Skeletal muscle satellite cell (primary cell): ENCODE results near the gene KIF26B.
"Not testable (repeated sequence)": the region's sequence is repeated elsewhere in the genome, so short reads cannot be mapped to it uniquely, and the experiment has no call there.

ENCODE experiments used
- H3K27me3 ChIP-seq: 2 replicates; pipeline ENCODE4 v1.7.0; 2013; ENCODE audit warnings: low read length; ENCODE audit not compliant: control insufficient read depth, insufficient read depth
- H3K36me3 ChIP-seq: 2 replicates; pipeline ENCODE4 v1.7.0; 2013; ENCODE audit warnings: mild to moderate bottlenecking, control low read depth, low read length; ENCODE audit not compliant: insufficient read depth
- H3K4me1 ChIP-seq: 2 replicates; pipeline ENCODE4 v1.7.0; 2013; ENCODE audit warnings: low read length; ENCODE audit not compliant: control insufficient read depth, insufficient read depth
- H3K4me2 ChIP-seq: 2 replicates; pipeline ENCODE4 v1.7.0; 2013; ENCODE audit warnings: mild to moderate bottlenecking, low read length
- H3K4me3 ChIP-seq: 2 replicates; pipeline ENCODE4 v1.7.0; 2013; ENCODE audit warnings: low read length
- H3K9ac ChIP-seq: 2 replicates; pipeline ENCODE4 v1.7.0; 2013; ENCODE audit warnings: mild to moderate bottlenecking, low read depth, low read length, moderate library complexity
- H3K9me3 ChIP-seq: replicated peaks from 2 replicates; pipeline ENCODE4 v1.7.0; 2013; ENCODE audit warnings: mild to moderate bottlenecking, control low read depth, low read length

The KIF26B gene

DNA sequence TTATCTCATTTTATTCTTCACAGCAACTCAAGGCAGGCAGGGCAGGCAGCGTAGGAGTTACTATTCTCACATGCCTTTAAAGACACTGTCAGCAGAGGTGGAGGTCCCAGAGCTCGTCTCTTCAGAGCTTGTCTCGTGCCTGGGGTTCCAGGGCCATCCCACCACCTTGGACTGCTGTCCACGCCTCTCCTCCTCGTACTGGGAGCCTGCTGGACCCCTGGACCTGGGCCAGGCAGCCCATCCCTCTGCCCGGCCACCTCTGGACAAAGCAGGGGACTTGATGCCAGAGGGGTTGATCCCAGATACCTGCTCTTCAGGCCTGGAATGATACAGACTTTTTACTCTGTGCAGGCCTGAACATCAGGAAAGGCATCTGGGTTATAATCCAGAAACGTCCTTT lies 546.8 kb downstream of the KIF26B start:
- peaks cover 4% of the 10 kb centered on the region for H3K4me1 ChIP-seq
- no peak overlapping the region for H3K9ac ChIP-seq
- no peak overlapping the region for H3K4me2 ChIP-seq
- no peaks in the 10 kb centered on the region for H3K9me3 ChIP-seq
- no peaks in the 10 kb centered on the region for H3K36me3 ChIP-seq
- H3K4me3 ChIP-seq, result no peak overlapping the region
- no peaks in the 10 kb centered on the region for H3K27me3 ChIP-seq

DNA sequence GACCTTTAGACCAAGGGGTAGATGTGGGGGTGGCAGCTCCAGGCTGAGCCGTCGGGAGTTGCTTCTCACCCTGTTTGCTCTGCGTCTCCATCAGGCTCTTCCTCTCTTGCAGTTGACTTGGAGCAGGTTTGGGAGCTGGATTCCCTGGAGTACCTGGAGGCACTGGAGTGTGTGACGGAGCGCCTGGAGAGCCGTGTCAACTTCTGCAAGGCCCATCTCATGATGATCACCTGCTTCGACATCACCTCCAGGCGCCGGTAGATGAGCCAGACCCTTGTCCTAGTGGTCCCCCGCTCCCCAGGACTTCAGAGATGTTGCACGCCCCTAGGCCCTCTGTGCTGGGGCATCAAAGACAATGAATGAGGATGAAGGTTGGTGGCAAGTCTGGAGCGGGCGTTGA lies 547.6 kb downstream of the KIF26B start:
- H3K9ac ChIP-seq, result no peak overlapping the region
- no peaks in the 10 kb centered on the region for H3K9me3 ChIP-seq
- peaks cover 4% of the 10 kb centered on the region for H3K4me1 ChIP-seq
- H3K4me2 ChIP-seq, result no peak overlapping the region
- no peaks in the 10 kb centered on the region for H3K36me3 ChIP-seq
- H3K4me3 ChIP-seq, result no peak overlapping the region
- H3K27me3 ChIP-seq, result no peaks in the 10 kb centered on the region

DNA sequence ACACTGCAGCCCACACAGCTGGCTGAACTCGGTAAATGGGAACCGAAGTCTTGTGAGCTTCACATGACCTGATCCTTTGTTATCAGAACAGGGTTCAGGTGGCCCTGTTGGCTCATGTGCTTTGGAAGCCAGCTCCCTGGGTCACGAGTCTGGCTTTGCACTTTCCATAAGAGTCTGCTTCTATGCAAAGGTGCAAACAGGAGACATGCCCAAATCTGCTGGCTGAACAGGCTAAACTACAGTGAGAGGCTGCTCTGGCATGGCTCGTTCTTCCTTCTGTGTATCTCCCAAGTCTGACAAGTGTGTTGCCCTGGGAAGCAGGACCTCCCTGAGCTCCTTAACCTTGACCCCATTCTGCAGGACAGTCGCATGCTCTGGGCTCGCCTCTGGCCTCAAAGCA lies 549.6 kb downstream of the KIF26B start:
- Histone ChIP-seq H3K36me3 (no peaks in the 10 kb centered on the region), H3K9ac (no peak overlapping the region), H3K4me2 (no peak overlapping the region), H3K27me3 (no peaks in the 10 kb centered on the region), H3K4me3 (no peak overlapping the region), H3K9me3 (no peaks in the 10 kb centered on the region), H3K4me1 (peaks cover 4% of the 10 kb centered on the region)

DNA sequence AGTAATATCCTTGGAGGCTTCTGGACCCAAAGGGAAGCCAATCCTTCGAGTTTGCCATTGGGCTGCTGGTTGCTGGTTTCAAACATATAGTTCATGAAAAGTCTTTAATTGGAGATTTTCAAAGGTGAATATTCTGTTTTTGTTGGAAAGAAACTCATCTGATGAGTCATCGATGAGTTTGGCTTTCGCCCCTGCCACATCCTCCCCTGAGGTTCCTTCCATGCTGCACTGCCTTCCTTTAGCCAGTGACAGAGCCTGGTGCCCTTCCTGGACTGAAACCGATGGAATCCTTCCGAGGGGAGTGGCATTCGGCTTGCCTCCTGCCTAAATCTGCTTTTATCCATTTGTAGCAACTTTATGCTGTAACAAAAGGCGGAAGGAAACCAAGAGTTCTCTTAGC lies 550.0 kb downstream of the KIF26B start:
- no peak overlapping the region for H3K4me3 ChIP-seq
- no peaks in the 10 kb centered on the region for H3K9me3 ChIP-seq
- H3K27me3 ChIP-seq, result no peaks in the 10 kb centered on the region
- H3K4me2 ChIP-seq, result no peak overlapping the region
- H3K36me3 ChIP-seq, result no peaks in the 10 kb centered on the region
- no peak overlapping the region for H3K9ac ChIP-seq
- peaks cover 4% of the 10 kb centered on the region for H3K4me1 ChIP-seq

DNA sequence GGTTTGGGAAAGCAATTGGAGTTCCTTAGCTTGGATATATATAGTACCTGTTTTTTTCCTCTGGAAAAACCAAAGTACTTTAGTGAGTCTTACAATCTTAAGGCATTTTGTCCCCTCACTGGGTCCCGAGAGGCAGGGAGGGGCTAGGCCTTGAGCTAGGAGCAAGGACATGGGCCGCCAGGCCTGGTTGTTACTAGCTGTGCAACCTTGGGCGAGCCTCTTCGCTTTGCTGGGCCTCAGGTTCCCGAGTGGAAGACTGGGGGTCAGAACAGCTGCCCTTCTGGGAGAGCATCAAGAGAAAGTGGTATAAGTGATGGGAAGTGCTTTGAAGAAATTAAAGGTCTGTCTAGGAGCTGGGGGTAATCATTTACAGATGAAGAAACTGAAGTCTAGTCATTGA lies 553.2 kb downstream of the KIF26B start:
- H3K4me2 ChIP-seq, result no peak overlapping the region
- H3K27me3 ChIP-seq, result no peaks in the 10 kb centered on the region
- no peak overlapping the region for H3K9ac ChIP-seq

DNA sequence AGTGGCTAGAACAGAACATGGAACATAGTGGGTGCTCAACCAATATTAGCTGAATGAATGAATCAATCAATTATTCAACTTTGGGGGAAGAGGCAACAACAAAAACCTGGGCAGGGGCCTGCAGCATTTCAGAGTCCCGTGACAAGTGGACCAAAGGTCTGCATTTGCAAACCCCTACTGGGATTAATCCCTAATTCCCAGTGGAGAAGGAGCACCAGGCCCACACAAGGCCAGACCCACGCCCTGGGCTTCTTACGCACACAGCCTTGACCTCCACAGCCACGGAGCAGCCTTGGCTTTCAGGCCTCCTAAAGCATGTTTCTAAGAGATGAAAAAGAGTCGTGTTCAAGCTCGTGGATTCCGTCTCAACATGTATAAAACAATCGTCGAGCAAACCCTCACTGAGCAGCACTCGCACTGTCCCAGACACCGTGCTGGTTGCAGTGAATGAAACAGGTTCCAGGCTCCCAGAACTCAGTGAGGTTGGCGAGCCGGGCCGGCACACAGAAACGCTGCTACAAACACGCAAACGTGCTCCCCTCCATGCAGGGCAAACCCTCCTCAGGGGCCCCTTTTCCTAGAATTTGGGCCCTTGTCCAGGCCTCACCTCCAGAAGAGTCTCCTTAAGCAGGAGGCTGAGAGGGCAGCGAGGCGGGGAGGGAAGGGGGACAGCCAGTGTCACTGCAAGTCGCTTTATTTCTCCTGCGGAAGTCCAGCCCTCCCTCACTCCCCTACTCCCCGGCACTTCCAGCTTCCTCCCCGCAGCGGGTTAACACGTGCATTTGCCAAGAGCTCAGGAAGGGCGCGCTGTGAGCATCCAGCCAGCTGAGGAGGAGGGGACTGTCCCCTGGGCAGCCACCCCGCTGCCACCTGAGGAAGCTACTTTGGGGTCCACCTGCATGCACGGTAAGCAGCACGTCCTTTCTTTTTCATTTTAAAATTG lies 556.4 kb downstream of the KIF26B start:
- H3K4me2 ChIP-seq, result no peak overlapping the region
- H3K9ac ChIP-seq, result no peak overlapping the region
- H3K4me3 ChIP-seq, result no peak overlapping the region
- H3K9me3 ChIP-seq, result no peaks in the 10 kb centered on the region
- peaks cover 11% of the 10 kb centered on the region for H3K4me1 ChIP-seq
- H3K27me3 ChIP-seq, result no peaks in the 10 kb centered on the region
- no peaks in the 10 kb centered on the region for H3K36me3 ChIP-seq

More for the DNA sequence above, 553.2 kb downstream of the KIF26B start:
- H3K4me3 ChIP-seq, result no peak overlapping the region
- H3K36me3 ChIP-seq, result no peaks in the 10 kb centered on the region
- H3K9me3 ChIP-seq, result no peaks in the 10 kb centered on the region
- peaks cover 4% of the 10 kb centered on the region for H3K4me1 ChIP-seq

DNA sequence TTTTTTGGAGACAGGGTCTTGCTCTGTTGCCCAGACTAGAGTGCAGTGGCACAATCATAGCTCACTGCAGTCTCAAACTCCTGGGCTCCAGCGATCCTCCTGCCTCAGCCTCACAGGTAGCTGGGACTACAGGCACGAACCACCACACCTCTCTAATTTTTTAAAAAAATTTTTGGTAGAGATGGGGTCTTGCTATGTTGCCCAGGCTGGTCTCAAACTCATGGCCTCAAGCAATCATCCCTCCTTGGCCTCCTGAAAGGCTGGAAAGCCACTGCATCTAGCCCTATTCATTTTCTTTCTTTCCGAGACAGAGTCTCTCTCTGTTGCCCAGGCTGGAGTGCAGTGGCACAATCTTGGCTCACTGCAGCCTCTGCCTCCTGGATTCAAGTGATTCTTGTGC lies 559.2 kb downstream of the KIF26B start:
- not testable (repeated sequence) for H3K9ac ChIP-seq, H3K27me3 ChIP-seq, H3K4me2 ChIP-seq, H3K36me3 ChIP-seq, H3K9me3 ChIP-seq, H3K4me3 ChIP-seq
- peaks cover 16% of the 10 kb centered on the region for H3K4me1 ChIP-seq

DNA sequence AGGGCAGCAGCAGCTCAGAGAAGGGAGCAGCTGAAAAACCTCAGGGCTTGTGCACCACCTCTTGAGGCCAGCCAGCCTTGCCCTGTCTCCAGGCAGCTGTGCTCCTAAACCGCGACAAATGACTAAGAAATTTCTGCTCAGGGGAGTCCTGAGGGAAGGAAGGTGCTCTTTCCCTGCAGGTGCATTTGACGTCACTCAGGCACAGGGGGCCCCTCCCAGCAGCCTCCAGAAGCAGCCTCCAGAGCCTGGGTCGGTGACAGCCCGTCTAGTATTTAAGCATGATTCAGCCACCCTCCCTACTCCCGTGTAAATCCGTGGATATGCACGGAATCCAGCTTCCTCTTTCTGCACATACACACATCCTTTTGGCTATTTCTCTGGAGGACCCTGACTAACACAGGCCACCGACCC lies 560.5 kb downstream of the KIF26B start:
- no peak overlapping the region for H3K4me3 ChIP-seq
- no peaks in the 10 kb centered on the region for H3K36me3 ChIP-seq
- peak overlapping the region; percentile 18 for H3K4me2 ChIP-seq
- no peaks in the 10 kb centered on the region for H3K9me3 ChIP-seq
- H3K27me3 ChIP-seq, result no peaks in the 10 kb centered on the region
- H3K9ac ChIP-seq, result no peak overlapping the region
- peaks cover 16% of the 10 kb centered on the region for H3K4me1 ChIP-seq

DNA sequence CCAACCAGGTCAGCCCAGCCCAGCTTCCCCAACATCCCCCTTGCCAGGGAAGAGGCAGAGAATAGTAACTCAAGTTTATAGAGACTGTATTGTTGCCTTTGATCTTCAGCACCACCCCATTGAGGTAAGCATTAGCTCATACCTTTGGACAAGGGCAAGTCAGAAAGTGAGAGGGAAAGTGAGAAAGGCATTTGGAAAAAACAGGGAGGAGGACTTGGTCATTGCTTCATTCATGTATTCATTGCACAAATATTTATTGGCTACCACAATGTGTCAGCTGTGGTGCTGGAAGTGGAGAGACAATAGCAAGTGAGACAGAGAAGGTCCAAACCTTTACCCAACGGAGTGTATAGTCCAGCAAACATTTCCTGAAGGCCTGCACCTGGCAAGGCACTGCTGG lies 561.2 kb downstream of the KIF26B start:
- peaks cover 16% of the 10 kb centered on the region for H3K4me1 ChIP-seq
- peak overlapping the region; percentile 18 for H3K4me2 ChIP-seq
- no peak overlapping the region for H3K9ac ChIP-seq
- H3K9me3 ChIP-seq, result no peaks in the 10 kb centered on the region
- H3K36me3 ChIP-seq, result no peaks in the 10 kb centered on the region
- H3K27me3 ChIP-seq, result no peaks in the 10 kb centered on the region
- no peak overlapping the region for H3K4me3 ChIP-seq

DNA sequence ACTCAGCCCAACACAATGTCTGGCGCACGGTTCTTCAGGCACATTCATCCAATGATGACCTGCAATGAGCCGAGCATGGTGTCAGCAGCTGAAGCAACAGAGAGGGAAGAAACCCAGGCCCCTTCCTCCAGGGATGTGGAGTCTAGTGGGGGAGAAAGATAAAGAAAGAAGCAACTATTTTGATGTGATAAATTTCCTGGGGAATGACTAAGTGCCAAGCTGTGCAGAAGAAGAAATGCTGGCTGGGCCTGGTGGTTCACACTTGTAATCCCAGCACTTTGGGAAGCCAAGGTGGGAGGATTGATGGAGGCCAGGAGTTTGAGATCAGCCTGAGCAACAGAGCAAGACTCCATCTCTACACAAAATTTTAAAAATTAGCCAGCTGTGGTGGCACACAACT lies 561.8 kb downstream of the KIF26B start:
- H3K9ac ChIP-seq, result no peak overlapping the region
- no peak overlapping the region for H3K4me2 ChIP-seq
- no peaks in the 10 kb centered on the region for H3K27me3 ChIP-seq
- H3K9me3 ChIP-seq, result no peaks in the 10 kb centered on the region
- no peaks in the 10 kb centered on the region for H3K36me3 ChIP-seq
- H3K4me3 ChIP-seq, result no peak overlapping the region
- peaks cover 16% of the 10 kb centered on the region for H3K4me1 ChIP-seq

DNA sequence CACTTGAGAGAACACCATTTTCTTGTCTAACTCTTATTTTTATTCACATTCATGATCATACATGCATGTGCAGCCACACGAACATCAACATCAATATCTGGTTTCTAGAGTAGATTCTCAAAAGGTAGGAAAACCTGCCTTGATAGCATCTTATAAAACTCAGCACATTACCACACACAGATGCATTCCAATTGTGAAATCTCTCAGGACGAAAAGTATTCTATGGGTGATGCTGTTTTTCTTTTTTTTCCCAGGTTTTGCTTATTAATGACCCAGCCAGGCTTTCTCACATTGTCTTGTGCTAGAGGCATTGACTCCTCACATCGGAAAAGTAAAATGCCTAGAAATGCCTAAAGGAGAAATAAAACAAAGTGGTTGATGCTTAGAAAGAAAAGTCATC lies 562.8 kb downstream of the KIF26B start:
- Histone ChIP-seq H3K9me3 (no peaks in the 10 kb centered on the region), H3K4me2 (no peak overlapping the region), H3K9ac (no peak overlapping the region), H3K27me3 (no peaks in the 10 kb centered on the region), H3K4me1 (peaks cover 16% of the 10 kb centered on the region), H3K4me3 (no peak overlapping the region), H3K36me3 (no peaks in the 10 kb centered on the region)

DNA sequence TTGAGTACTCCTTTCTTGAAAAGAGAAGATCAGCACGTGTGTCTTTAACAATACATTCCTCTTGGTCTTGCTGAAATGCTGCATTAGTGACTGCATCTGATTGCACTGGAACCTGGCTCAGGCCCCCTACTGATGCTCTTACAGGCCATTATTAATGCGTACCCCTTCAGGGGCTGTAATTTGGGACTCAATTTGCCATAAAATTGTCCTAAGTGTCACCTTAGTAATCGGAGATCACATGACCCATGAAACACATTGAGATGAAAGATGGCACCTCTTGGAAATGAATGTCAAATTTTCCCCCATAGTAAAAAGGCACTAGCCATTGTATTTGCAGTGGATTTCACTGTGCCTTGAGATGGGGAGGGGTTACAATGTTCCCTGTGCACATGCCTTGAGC lies 563.3 kb downstream of the KIF26B start:
- Histone ChIP-seq H3K4me3 (no peak overlapping the region), H3K9me3 (no peaks in the 10 kb centered on the region), H3K9ac (no peak overlapping the region), H3K4me1 (peaks cover 16% of the 10 kb centered on the region), H3K27me3 (no peaks in the 10 kb centered on the region), H3K4me2 (no peak overlapping the region), H3K36me3 (no peaks in the 10 kb centered on the region)
